Measurements from ENCODE around the gene ING4.

ING4 gene

DNA sequence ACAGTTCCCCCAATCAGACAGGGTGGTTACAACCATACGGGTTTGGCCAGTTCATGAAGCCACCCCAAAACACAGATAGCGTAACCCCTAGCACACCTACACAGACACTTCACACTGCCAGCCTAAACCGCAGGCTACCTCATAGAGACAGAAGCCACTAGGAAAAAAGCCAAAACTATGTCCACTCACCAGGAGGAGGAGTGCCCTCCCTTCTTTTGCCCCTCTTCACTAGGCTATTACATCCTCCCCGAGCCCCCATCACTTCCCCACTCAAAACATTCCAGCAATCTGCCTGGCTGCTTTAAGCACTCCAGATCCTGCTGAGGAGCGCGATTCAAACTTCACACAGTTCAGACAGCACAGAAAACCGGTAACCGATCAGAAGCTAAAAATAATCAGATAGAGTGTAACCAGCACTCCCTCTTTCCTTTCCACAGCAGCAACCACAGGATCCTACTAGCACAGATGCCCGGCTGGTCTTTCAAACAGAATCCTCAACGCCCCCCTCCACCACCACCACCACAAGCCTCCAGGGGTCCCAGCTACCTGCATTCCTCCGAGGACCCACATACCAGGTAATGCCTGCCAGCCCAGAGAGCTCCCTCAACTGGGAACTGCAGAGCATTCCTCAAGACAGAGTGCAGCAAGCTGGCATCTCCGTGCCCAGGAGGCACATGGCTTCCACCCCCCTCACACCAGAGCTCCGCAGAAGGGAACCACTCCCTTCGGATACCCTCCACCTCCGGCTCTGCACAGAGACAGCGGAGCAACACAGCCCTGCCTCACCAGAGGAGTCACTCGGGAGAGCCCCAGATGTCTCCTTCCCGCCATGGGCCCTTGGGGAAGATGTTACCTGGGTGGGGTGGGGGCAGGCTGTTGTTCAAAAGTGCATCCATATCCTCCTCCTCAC lies 57.2 kb downstream of the ING4 start:
- no peak for DNase-seq

DNA sequence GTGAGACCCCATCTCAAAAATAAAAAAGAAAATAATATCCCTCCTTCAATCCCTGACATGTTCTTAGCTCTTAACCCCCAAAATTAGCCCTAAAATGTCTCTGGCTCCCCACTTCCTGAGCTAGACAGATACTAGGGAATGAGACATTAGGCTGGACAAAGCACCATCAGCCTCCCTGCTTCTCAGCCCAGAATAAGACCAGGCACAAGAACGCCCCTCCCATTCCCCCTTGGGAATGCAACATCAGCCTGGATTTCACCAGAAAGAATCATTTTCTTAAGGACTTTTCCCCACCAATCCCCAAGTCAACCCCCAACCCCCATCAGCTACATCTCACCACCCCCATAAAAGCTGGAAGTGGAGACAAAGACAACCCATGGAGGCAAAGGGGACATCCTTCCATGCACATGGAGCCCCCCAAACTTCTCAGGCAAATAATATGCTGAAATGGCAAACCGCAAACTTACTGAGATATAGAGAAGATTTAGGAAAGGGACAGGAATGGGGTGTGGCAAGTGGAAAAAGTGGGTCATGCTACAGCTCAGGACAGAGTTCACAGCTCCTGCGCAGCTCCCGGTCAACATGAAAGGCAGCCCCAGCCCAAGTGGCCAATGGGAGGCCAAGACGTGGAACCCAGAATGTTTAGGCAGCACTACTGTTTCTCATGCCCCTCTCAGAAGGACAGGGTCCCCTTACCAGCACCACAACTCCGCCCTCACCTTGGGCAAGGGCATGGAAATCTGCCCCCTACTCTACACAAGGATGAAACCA lies 58.5 kb downstream of the ING4 start:
- DNase-seq: no peak

DNA sequence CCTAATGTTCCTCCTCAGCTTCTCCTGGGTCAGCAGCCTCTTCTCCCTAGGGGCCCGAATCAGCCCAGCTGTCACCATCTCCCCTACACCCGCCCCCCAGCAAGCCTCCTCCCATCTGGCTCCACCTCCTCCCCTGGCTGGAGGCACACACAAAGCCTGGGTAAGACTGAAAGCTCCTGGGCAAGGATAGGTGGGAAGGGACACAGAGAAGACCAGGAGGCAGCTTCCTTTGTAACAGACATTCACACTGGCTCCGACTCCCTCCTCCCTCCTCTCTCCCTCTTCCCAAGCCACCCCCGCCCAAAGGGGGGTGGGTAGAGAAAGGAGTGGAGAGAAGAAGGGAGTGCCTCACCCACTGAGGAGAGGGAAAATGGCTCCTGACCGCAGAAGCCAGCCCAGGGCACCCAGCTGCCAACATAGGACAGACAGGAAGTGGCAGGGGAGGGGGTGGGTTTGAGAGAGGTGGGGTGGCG lies 59.8 kb downstream of the ING4 start:
- DNase-seq: no peak

DNA sequence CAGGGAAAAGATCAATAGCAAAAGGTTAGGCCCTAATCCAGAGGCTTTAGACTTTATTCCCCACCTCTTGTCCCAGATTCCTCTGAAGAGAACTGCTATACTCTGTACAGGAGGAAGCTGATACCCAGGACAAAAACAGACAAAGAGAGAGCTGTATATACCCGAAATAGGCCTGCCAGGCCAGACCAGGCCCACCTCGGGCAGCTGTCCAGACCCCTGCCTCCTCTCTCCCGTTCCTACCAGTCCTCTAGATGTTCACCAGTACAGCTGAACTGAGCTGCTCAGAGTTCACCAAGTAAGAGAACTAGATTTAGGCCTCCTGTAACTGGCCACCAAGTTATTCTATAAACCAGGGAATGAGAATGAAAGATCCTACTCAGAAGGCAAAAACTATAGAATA lies 60.4 kb downstream of the ING4 start:
- DNase-seq: no peak

Data from NCI-H1930 (cell line).